Right ventricle myocardium inferior (tissue), 1 donor: ENCODE results near the gene LARGE1. TPM values are rescaled to one million over a fixed set of nuclear protein-coding genes. Genes with fewer than 3 reads are reported as not detected.

Experiments used
- ATAC-seq: fragments of 200-7000 bp; cut with Tn5 transposase; one replicate; pipeline ENCODE4 v1.9.1; 2020; ENCODE audit warnings: mild to moderate bottlenecking, moderate library complexity
- DNase-seq: peaks from one replicate; pipeline ENCODE4 v3.0.0; 2021; ENCODE audit errors: missing footprints
- intact Hi-C: fragments of 100-400 bp; cut with DNase I; formaldehyde crosslinking; loops from one replicate; pipeline ENCODE4 v1.11.0; 2022
- total RNA-seq: library from RNA; stranded (reverse); fragmentation: NEBNext Ultra II Directional; extraction: Animal tissue kit (Norgen Biotek cat#: 25700); gene quantifications from one replicate; pipeline ENCODE4 v1.2.1, GENCODE V29; 2021
- donor health status: DM: no; HTN: yes; CAD: no; lungs with severe emphysema.

The LARGE1 gene
- total RNA-seq, 1 donor from 2014 or later: 152 TPM

- no peak for DNase-seq
- intact Hi-C loops: no loop called here
- ATAC-seq: no peak
These were observed 377.6 kb downstream of the LARGE1 start for GRCh38 chr22:33542722-33543121.

GRCh38 chr22:33542153-33542552, 378.1 kb downstream of the LARGE1 start:
- intact Hi-C loops: no loop called here
- peak; percentile 77 for ATAC-seq
- DNase-seq: no peak

- ATAC-seq: peak; percentile 55
- intact Hi-C loops: no loop called here
- DNase-seq: peak; percentile 82
These were observed 380.1 kb downstream of the LARGE1 start for GRCh38 chr22:33539902-33540751.

GRCh38 chr22:33539202-33539901, 380.9 kb downstream of the LARGE1 start:
- ATAC-seq (no peak), DNase-seq (no peak)
- intact Hi-C loops: no loop called here

GRCh38 chr22:33538277-33538885, 381.9 kb downstream of the LARGE1 start:
- intact Hi-C loops: no loop called here
- DNase-seq (no peak), ATAC-seq (no peak)

GRCh38 chr22:33537059-33537458, 383.2 kb downstream of the LARGE1 start:
- intact Hi-C loops: no loop called here
- DNase-seq (no peak), ATAC-seq (peak; percentile 60)

GRCh38 chr22:33535937-33536875, 384.1 kb downstream of the LARGE1 start:
- ATAC-seq (peak; percentile 58), DNase-seq (no peak)
- intact Hi-C loops: no loop called here

GRCh38 chr22:33529424-33530113, 390.7 kb downstream of the LARGE1 start:
- intact Hi-C loops: no loop called here
- DNase-seq (peak; percentile 48), ATAC-seq (no peak)

GRCh38 chr22:33528183-33528582, 392.1 kb downstream of the LARGE1 start:
- ATAC-seq: no peak
- intact Hi-C loops: no loop called here
- DNase-seq: no peak

GRCh38 chr22:33526434-33527107, 393.7 kb downstream of the LARGE1 start:
- ATAC-seq: no peak
- no peak for DNase-seq
- intact Hi-C loops: no loop called here

- no peak for ATAC-seq
- DNase-seq: no peak
- intact Hi-C loops: no loop called here
These were observed 395.6 kb downstream of the LARGE1 start for GRCh38 chr22:33524511-33525260.

GRCh38 chr22:33521879-33522665, 398.2 kb downstream of the LARGE1 start:
- intact Hi-C loops: no loop called here
- no peak for ATAC-seq
- no peak for DNase-seq

GRCh38 chr22:33520904-33521780, 399.1 kb downstream of the LARGE1 start:
- ATAC-seq (no peak), DNase-seq (no peak)
- intact Hi-C loops: no loop called here

GRCh38 chr22:33519974-33520903, 400.0 kb downstream of the LARGE1 start:
- intact Hi-C loops: loop anchor here (1.0 to 5.0 kb wide), 5 partner anchors 59 to 587 kb away; partner anchors contain the start of gene LARGE1
- DNase-seq (no peak), ATAC-seq (no peak)
